Hematopoietic multipotent progenitor cell (in vitro differentiated cells): ENCODE data around the gene BCAP29. TPM values are rescaled to one million over a fixed set of nuclear protein-coding genes. Genes with fewer than 3 reads are reported as not detected.

Experiments
- DNase-seq, 3 donors: peaks; one replicate each; pipeline ENCODE4 v3.0.0-alpha.2; 2011 to 2015; ENCODE audit warnings: low read depth in 2 of 3, low spot score in 2 of 3
- total RNA-seq: library from RNA; depleted of rRNA; stranded (reverse); fragments of >200 nt; gene quantifications from one replicate; pipeline ENCODE4 v1.2.3, GENCODE V29; 2012

Gene BCAP29
- total RNA-seq, 1 donor = 12.7 TPM

GRCh38 chr7:107581387-107582013 is 1.5 kb downstream of the BCAP29 start:
- no peak for DNase-seq

- no peak for DNase-seq
These were observed 2.8 kb downstream of the BCAP29 start for GRCh38 chr7:107582875-107583274.

- no peak for DNase-seq
These were observed 4.7 kb downstream of the BCAP29 start for GRCh38 chr7:107584716-107585115.

- no peak for DNase-seq
These were observed 8.6 kb downstream of the BCAP29 start for GRCh38 chr7:107588529-107589130.

GRCh38 chr7:107591421-107591820 is 11.4 kb downstream of the BCAP29 start:
- DNase-seq = no peak

GRCh38 chr7:107592361-107593024 is 12.4 kb downstream of the BCAP29 start:
- no peak for DNase-seq

- DNase-seq = no peak
These were observed 13.0 kb downstream of the BCAP29 start for GRCh38 chr7:107593025-107593410.

GRCh38 chr7:107594961-107595737 is 15.1 kb downstream of the BCAP29 start:
- no peak for DNase-seq

- DNase-seq = no peak
These were observed 17.0 kb downstream of the BCAP29 start for GRCh38 chr7:107596881-107597581.

- DNase-seq = no peak
These were observed 17.5 kb downstream of the BCAP29 start for GRCh38 chr7:107597582-107597916.

- DNase-seq = no peak
These were observed 17.9 kb downstream of the BCAP29 start for GRCh38 chr7:107597953-107598352.

- DNase-seq = no peak
These were observed 19.2 kb downstream of the BCAP29 start for GRCh38 chr7:107599262-107599661.

GRCh38 chr7:107600816-107601215 is 20.8 kb downstream of the BCAP29 start:
- DNase-seq = no peak

- DNase-seq = no peak
These were observed 25.3 kb downstream of the BCAP29 start for GRCh38 chr7:107605218-107605815.

- no peak for DNase-seq
These were observed 26.3 kb downstream of the BCAP29 start for GRCh38 chr7:107606303-107606702.

GRCh38 chr7:107609811-107610261 is 29.8 kb downstream of the BCAP29 start:
- no peak for DNase-seq

GRCh38 chr7:107610323-107610722 is 30.3 kb downstream of the BCAP29 start:
- no peak for DNase-seq

GRCh38 chr7:107613439-107613838 is 33.4 kb downstream of the BCAP29 start:
- DNase-seq = no peak

- no peak for DNase-seq
These were observed 33.9 kb downstream of the BCAP29 start for GRCh38 chr7:107613948-107614347.

- no peak for DNase-seq
These were observed 34.4 kb downstream of the BCAP29 start for GRCh38 chr7:107614425-107614824.
